BE2C (cell line): ENCODE data around the gene CD58.

Experiments
- DNase-seq: peaks from one replicate; pipeline ENCODE4 v3.0.0-alpha.2; 2020
- H3K27me3 ChIP-seq: fragments of 250-450 bp; sonication (Bioruptor Pico); 2 replicates; pipeline ENCODE4 v1.5.1; 2020; ENCODE audit warnings: mild to moderate bottlenecking
- H3K36me3 ChIP-seq: fragments of 250-450 bp; sonication (Bioruptor Pico); 2 replicates; pipeline ENCODE4 v1.5.1; 2020; ENCODE audit warnings: mild to moderate bottlenecking
- H3K4me1 ChIP-seq: fragments of 250-450 bp; sonication (Bioruptor Pico); 2 replicates; pipeline ENCODE4 v1.5.1; 2020
- H3K4me3 ChIP-seq: 2 replicates; pipeline ENCODE4 v1.5.1; 2011; ENCODE audit warnings: low read depth, low read length
- H3K9me3 ChIP-seq: fragments of 250-450 bp; sonication (Bioruptor Pico); 2 replicates; pipeline ENCODE4 v1.5.1; 2020
- TF ChIP-seq, protein P1 (sequence below): IDR thresholded peaks from 2 replicates; pipeline ENCODE4 v1.5.1; 2012; ENCODE audit warnings: mild to moderate bottlenecking, low read depth, low read length

CD58 gene

GRCh38 chr1:116553386-116554115 is 17.3 kb downstream of the CD58 start:
- Histone ChIP-seq H3K4me3 (no peak overlapping the region), H3K4me1 (no peaks in the 10 kb centered on the region), H3K27me3 (no peaks in the 10 kb centered on the region), H3K36me3 (no peaks in the 10 kb centered on the region), H3K9me3 (no peaks in the 10 kb centered on the region)
- TF ChIP-seq, protein P1, sequence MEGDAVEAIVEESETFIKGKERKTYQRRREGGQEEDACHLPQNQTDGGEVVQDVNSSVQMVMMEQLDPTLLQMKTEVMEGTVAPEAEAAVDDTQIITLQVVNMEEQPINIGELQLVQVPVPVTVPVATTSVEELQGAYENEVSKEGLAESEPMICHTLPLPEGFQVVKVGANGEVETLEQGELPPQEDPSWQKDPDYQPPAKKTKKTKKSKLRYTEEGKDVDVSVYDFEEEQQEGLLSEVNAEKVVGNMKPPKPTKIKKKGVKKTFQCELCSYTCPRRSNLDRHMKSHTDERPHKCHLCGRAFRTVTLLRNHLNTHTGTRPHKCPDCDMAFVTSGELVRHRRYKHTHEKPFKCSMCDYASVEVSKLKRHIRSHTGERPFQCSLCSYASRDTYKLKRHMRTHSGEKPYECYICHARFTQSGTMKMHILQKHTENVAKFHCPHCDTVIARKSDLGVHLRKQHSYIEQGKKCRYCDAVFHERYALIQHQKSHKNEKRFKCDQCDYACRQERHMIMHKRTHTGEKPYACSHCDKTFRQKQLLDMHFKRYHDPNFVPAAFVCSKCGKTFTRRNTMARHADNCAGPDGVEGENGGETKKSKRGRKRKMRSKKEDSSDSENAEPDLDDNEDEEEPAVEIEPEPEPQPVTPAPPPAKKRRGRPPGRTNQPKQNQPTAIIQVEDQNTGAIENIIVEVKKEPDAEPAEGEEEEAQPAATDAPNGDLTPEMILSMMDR: no peak
- DNase-seq: no peak

DNA sequence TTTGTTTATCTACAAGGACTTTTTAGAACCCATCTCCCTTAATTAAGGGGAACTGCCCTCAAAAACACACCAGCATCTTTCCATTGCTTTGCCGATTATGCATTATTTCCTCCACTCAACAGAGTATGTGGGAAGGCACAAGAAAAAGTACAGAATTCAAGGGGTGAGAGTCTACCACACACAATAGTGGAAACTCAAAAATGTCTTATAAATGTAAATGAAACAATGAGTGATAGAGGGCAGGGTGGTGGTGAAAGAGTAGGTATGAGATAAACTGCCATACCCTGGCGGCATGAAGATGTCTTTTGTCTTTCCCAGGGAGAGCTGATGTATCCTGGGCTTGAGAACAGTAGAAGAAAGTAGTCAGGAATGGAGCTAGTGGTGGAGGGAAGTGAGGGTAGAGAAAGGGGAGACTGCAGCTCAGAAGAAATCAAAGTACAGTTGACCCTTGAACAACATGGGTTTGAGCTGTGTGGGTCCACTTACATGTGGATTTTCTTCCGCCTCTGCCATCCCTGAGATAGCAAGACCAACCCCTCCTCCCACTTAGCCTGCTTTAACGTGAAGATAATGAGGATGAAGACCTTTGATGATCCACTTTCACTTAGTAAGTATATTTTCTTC is 24.4 kb downstream of the CD58 start:
- Histone ChIP-seq H3K4me3 (no peak overlapping the region), H3K9me3 (no peaks in the 10 kb centered on the region), H3K4me1 (no peaks in the 10 kb centered on the region), H3K27me3 (no peaks in the 10 kb centered on the region), H3K36me3 (no peaks in the 10 kb centered on the region)
- TF ChIP-seq, protein P1: no peak
- no peak for DNase-seq

DNA sequence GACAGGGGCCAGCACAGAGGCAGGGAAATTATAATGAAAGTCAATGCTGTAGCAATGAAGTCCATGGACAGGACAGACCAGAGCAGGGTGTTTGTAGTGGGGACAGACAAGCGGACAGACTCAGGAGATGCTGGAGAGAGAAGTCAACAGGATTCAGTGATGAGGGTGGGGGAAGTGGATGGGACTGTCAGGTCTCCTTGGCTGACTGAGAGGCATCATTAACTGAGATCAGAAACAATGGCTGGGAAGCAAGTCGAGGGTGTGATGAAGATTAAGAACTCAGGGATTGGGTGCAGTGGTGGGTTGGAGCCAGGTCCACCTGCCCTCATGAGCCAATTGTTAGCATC is 25.5 kb downstream of the CD58 start:
- no peak for DNase-seq
- H3K4me1 ChIP-seq: no peaks in the 10 kb centered on the region
- no peaks in the 10 kb centered on the region for H3K9me3 ChIP-seq
- TF ChIP-seq, protein P1: no peak
- H3K4me3 ChIP-seq: no peak overlapping the region
- no peaks in the 10 kb centered on the region for H3K36me3 ChIP-seq
- H3K27me3 ChIP-seq: no peaks in the 10 kb centered on the region

DNA sequence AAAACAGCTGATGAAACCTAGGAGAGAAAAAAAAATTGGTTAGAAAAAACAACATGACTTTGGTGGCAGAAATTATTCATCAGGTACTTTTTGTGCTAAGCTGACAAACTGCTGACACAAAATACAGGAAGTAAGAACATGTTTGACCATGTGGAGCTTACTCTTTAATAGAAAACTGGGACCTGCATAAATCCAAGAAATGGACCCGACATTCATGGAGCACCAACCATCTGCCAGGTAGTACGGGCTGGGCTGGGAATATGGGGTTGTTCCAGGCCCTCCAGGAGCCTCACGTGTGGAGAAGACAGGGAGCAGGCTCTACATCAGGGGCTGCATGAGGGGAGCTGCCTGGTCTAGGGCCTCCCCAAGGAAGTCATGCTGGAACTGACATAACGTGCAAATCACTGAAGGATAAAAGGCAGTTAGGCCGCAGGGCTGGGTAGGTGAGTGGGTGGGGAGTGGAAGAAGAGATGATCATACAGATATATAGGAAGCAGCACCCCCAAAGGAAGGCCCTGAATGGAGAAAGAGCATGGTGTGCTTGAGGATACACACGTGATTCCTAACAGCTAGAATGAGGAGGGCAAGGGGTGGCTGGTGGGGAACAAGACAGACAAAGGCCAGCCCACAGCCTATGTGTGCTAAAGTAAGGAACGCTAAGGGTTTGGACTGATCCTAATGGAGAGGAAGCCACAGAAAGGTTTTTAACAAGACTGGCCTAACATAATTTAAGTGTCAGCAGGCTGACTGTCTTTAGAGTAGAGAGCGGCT is 26.1 kb downstream of the CD58 start:
- Histone ChIP-seq H3K4me3 (no peak overlapping the region), H3K27me3 (no peaks in the 10 kb centered on the region), H3K36me3 (no peaks in the 10 kb centered on the region), H3K4me1 (no peaks in the 10 kb centered on the region), H3K9me3 (no peaks in the 10 kb centered on the region)
- no peak for DNase-seq
- TF ChIP-seq, protein P1: no peak

DNA sequence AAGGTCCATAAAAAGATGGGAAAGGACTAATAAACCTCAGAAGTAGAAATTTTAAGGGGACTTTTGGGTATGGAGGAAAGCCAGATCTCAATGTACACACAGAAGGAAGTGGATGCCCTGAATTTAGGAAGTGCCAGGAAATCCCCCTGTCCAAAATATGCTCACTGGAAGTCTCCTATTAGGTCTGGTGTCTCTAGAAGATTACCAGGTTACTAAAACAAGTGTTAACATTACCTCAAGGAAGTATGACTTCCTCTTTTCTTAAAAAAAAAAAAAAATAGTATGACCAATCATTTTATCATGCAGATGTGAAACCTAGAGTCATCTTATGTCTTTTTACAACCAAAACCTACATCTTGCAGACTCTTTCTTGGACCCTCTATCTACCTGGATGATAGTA is 30.7 kb downstream of the CD58 start:
- TF ChIP-seq, protein P1: no peak
- Histone ChIP-seq H3K27me3 (no peaks in the 10 kb centered on the region), H3K9me3 (no peaks in the 10 kb centered on the region), H3K36me3 (no peaks in the 10 kb centered on the region), H3K4me1 (peaks cover 7% of the 10 kb centered on the region; the same call in 1 of the 2 replicates), H3K4me3 (no peak overlapping the region)
- DNase-seq: no peak
